Measurements from ENCODE around the gene ANK3. TPM values are rescaled to one million over a fixed set of nuclear protein-coding genes. Genes with fewer than 3 reads are reported as not detected.

The ANK3 gene
- total RNA-seq, 1 donor from 2014 or later, result 3.8 TPM

DNA sequence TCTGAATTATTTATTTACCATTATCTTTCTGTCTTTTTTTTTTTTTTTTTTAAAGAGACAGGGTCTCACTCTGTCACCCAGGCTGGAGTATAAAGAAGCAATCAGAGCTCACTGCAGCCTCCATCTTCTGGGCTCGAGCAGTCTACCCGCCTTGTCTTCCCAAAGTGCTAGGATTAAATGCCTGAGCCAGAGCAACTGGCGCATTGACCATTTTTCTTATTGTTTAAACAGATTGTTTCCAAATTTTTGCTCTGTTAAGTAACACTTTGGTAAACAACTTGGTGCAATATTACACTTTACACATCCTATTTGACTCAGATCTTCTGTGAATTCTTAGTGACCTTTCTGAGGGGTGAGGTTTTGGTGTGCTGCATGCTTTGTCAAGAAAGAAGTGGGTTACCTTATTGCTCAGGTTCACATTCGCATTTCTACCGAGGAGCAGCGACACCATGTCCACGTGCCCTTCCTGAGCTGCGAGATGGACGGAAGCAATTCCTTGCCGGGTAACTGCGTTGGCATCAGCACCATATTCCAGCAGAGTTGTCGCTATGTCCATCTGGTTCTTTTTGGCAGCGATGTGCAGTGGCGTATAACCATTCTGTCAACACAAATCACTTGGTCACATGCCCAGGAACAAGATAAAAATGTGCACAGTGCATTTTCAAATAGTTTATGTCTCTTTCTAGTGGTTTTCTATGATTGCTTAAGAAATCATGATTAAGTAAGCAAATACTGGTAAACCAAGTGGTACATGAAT is 203.2 kb downstream of the ANK3 start:
- no peak for DNase-seq (ENCODE audit: low spot score)

DNA sequence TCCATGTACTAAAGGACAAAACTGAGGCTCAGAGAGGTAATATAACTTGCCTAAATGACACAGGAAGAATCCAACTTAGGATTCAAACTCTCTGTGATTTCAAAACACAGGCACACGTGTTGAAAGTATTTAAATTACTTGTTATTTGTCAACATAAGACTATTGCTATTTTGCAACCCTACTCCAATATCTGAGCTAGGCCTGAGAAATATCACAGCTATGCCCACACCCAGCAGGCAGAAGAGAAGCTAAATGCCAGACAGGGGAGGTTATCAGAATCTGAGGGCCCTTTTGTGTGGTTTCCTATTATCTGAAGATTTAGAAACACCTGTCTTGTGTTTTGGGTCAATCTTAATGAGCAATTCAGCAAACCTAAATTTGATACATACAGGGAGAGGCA is 204.3 kb downstream of the ANK3 start:
- DNase-seq (ENCODE audit: low spot score), result no peak

DNA sequence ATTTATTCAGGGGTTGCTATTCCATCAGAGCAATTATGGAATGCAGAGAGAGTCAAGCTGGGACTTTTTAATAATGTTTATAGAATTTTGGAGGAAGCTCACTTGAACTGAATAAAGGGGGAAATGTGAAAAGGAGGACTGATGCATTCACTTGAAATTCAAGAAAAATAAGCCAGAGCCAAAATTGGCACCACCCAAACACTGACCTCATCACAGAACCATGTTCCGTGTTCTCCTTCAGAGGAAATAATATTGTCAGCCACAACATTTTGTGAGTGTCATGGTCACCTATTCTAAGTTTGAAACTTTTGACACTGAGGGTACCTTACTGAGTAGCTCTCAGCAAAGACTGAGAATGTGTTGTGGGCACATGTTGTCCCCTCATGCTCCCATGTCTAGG is 207.0 kb downstream of the ANK3 start:
- DNase-seq (ENCODE audit: low spot score), result no peak

DNA sequence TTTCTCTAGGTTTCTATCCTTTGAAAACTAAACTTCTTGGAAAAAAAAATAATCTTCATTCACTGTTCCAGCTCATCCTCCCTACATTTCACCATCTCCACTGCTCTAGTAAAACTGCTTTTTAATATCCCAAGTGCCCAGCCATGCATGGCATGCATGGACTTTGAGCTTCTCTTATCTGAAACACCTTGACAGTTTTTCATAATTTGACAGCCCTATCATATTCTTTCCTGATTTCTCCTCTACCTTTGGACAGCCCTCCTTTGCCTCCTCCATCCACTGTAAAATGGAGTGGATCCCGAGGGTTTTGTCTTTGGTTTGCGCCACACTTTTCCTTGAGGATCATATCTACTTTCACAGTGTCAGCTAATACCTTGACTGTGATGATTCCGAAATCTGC is 212.8 kb downstream of the ANK3 start:
- no peak for DNase-seq (ENCODE audit: low spot score)

DNA sequence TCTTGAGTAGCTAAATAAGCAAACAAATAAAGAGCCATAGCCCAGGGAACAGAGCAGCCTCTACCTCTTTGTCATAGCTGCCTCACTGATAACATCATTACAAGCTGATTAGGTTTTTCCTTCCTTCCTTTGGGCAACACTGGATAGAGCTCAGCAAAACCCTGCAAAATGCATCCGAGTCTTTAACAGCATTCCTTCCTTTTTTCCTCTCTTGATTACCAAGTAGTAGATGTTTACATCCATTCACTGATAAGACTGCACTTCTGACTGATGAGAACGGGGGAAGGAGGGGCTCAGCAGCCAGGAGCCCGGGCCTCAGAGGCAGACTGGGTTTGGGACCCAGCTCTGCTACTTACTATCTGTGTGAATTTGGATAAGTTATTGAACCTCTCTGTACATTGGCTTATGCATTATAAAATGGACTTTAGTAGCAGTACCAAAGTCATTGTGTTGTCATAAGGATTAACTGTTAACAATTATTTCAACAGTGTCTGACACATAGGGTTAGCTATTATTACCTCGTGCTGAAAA is 214.2 kb downstream of the ANK3 start:
- DNase-seq (ENCODE audit: low spot score), result no peak

DNA sequence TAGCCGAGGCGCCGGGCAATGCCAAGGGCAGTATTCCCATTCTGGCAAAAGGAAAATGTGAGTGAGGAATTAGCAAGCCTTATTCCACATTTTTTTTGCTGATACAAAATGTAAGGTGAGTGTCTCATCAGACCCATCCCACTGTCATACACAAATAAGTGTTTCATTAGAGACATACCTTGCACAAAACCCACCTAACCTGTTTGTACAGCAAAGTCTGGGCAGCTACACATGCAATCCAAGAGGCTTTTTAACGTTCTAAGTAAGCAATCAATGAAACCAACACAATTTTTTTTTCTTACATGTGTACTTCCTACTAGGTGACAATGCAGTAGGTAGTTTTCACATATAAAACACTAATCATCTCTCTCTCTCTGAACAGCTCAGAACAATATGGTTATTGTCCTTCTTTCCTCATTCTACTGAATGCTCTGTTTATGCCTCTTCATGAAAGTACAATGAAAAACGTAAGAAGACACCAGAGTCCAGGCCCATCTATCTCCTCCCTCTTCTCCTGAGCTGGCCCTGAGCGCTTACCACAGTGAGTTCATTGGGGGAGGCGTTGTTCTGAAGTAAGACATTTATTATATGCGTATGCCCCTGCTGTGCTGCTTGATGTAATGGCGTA is 217.2 kb downstream of the ANK3 start:
- no peak for DNase-seq (ENCODE audit: low spot score)

DNA sequence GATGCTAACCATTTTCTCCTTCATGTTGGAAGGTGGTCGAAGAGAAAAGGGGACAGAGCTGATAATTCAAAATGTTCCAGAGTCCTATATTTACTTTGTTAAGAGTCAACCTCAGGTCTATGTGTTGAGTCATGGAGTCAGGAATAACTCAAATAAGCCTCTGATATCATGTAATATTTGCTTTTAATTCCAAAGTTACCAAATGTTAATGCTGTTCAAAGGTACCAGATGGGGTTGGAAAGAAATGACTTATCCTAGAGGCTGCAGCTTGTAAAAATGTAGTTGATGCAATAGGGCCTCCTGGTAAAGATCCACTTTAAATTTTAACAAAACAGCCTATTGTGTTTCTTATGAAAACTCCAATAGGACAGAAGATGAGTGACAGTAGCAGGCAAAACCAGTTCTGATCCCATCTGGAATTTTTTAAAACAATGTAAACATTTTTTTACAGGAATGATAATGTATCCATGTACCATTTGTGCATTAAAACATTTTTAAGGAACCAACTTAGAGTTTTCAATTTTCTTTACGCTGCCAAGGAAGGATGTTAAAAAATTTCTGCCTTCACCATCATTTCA is 218.2 kb downstream of the ANK3 start:
- no peak for DNase-seq (ENCODE audit: low spot score)

DNA sequence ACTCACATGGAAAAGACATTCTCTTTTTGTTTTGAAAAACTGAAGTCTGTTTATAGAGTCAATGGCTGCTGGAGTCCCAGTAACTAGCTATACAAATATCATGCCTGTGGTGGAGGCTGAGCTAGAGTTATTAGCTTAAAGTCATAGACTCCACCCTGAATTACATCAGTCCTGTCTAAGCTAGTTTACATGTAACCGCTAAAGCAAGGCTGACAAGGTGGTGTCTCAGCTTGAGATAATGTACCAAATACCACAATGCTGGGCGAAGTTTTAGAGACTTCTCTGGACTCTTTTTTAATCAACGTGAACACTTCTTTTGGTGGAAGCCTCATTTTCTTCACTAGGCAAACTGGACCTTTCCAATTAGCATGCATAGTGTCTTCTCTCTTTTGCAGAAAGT is 219.4 kb downstream of the ANK3 start:
- DNase-seq (ENCODE audit: low spot score), result no peak

DNA sequence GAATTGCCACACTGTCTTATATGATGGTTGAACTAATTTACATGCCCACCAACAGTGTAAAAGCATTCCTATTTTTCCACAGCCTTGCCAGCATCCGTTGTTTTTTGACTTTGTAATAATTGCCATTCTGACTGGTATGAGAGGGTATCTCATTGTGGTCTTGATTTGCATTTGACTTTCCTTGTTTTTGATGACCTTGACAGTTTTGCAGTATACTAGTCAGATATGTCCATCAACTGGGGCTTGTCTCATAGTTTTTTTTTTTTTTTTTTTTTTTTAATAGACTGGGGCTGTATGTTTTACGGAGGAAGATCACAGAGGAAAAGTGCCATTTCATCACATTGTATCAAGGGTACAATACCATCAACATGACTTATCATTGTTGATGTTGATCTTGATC is 220.6 kb downstream of the ANK3 start:
- DNase-seq (ENCODE audit: low spot score), result no peak

DNA sequence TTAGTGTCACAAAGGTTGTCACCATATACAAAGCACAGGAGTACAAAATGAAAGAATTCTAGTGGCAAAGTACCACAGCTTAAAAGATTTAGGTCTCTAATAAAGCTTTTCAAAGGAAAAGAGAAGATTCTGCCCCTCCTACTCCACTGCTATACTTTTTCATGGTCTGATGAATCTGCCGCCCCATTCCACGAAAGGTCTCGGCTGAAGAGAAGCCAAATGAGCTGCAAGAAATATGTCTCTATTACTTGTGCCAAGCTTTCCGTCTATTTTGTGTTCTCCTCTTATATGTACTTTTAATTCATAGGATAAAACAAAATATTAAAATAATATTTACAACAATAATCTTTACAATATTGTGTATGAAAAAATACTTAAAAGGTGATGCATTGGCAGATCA is 222.6 kb downstream of the ANK3 start:
- no peak for DNase-seq (ENCODE audit: low spot score)

DNA sequence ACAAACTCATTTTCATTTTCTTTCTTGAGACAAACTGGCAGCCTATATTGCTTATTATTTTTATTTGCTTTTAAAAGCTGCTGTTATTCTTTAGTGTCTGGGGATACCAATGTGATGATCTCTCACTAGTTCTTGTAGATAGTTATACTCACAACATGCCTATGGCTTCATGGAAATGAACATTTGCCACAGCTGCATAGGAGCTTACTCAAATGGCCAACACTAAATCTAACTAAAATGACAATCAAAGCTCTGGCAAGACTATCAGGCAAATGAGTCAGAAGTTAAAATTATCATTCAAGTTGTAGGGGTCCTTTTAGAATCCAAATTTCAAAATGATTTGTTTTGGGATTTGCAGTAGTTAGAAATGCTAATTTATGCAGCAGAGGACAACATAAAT is 225.9 kb downstream of the ANK3 start:
- no peak for DNase-seq (ENCODE audit: low spot score)

DNA sequence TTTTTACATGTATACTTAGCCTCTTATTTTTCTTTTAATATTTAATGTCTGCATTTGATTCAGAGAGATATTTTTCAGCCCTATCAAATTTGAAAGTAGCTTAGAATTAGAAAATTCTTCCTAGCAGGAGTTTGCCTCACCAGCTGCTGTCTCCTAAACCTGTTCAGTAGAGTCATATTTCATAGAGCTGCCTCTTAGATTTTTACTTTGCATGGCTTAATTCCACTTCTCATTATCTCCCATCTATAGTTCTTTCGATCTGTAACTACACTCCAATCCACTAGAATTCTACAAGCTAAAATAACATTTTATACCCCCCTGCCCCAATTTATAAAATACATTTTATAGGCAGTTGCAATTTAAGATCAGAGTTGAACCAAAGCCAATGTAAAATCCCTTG is 227.0 kb downstream of the ANK3 start:
- no peak for DNase-seq (ENCODE audit: low spot score)

DNA sequence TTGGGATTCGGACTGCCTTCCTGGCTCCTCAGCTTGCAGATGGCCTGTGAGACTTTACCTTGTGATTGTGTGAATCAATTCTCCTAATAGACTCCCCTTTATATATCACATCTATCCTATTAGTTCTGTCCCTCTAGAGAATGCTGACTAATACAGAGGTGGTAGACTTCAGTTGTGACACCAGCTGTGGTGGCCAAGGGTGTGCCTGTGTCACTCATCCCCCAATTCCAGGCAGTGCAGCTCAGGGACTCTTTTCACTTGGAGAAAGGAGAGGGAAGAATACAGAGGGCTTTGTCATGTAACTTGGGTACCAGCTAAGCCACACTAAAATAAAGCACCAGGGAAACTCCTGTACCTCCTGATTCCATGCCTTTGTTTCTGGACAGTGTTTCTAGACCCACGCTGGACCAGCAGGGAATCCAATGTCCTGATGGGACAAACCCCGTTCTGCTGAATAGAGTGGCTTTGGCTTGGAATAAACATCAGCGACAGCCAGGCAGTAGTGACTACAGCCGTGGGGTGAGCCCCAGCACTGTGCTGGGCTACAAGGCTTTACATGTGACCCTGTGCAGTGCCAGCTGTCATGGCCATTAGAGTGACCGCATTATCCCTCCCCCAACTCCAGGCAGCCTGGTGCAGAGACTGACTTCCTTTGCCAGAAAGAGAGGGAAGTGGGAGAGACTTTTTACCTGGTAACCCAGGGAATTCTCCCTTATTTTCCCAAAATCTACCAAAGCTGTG is 233.6 kb downstream of the ANK3 start:
- DNase-seq (ENCODE audit: low spot score), result no peak

DNA sequence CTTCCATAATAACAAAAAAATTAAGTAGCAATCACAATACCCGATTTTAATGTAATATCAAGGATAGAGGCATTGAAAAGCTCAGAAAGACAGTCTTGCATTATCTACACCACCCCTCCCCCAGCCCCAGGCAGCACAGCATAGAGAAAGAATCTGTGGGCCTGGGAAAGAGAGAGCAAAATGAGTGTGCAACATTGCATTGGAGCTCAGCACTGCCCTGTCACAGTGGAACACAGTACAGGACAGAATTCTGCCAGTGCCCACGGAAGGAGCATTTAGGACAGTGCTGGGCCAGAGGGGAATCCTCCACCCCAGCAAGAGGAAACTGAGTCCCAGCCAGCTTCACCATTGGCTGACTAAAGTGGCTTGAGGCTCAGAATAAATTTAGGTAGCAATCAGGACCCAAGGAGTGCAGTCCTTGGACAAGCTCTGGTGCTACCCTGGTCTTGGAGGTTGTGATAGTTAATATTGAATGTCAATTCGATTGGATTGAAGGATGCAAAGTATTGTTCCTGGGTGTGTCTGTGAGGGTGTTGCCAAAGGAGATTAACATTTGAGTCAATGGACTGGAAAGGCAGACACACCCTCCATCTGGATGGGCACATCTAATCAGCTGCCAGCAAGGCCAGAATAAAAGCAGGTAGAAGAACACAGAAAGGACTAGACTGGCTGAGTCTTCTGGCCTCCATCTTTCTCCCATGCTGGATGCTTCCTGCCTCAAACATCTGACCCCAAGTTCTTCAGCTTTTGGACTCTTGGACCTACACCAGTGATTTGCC is 234.4 kb downstream of the ANK3 start:
- DNase-seq (ENCODE audit: low spot score), result no peak

DNA sequence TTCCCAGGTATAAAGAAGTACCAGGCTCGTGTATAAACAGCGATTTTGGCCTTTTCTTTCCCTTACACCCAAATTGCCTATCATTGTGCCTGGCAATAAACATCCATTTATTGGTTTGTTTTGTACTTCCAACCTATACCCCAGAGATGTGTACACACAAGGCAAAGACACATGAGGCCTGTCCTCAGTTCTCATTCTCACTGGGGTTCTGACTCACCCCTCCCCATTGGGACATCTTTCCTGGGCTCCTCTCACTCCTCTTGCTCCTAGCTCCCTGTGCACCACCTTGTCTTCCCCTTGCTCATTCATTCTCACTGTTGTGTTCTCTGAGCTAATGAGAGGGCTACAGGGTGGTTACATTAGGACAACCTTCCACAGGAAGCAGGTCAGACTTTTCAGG is 240.7 kb downstream of the ANK3 start:
- DNase-seq (ENCODE audit: low spot score), result no peak

DNA sequence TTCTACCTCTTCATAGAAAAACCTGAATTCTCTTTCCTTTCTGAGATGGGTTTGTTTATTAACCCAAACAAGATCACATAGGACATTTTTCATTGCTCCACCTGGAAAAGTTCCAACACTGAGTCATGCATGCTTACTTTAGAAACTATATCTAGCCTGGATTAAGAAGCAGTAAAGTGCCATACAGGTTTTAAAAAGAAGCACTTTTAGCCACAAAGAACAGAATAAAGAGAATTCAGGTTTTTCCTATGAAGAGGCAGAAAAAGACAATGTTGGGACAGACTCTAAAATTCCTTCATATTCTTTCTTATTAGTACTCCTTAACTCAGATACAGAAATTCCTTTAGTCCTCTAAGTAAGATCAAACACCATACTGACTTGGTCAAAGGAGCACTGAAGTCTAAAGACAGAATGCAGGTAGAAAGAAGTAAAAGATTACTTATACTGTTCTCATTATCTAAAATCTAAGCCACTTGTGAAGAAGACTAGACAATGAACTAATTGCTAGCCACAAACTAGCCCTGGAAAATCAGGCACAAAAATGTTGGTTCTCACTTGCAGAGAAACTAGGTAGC is 241.3 kb downstream of the ANK3 start:
- DNase-seq (ENCODE audit: low spot score), result no peak

DNA sequence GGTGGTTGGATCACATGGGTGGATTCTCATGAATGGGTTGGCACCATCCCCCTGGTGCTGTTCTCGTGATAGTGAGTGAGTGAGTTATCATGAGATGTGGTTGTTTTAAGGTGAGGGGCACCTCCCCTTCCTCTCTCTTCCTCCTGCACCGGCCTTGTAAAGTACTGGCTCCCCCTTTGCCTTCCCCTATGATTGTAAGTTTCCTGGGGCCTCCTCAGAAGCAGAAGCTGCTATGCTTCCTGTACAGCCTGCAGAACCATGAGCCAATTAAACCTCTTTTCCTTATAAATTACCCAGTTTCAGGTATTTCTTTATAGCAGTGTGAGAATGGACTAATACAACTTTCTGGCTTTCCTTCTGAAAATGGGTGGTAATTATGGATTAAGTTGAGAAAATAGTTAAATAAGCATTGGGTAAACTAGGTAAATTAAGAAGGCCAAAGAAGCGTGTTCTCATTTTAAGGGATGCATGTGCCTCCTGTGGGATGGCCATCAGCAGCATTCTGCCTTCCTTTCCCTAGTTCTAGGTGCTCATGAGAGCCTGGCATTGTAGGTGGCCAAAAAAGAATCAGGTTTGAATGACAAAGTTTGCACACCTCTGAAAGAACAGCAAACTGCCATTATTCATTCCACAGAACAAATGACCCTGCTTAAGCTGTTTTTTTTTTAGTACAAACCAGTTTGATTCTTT is 242.0 kb downstream of the ANK3 start:
- DNase-seq (ENCODE audit: low spot score), result no peak

DNA sequence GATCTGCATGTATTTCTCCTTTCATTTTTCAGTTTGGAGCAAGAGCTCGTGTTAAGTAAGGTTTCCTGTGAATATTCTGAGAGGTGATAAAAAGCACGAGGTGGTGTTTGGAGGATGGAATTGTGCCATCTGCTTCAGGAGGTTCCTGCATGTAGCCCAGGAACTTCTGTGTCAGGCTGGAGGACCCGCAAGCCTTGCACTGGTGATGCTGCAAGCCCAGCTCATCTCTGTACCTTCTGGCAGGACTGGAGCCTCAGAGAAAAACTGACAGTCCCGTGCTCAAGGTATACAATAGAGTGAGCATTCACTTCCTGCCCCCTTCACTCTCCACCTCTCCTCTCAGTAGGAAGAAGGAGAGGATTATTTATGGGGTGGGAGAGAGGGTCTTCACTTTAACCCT is 242.7 kb downstream of the ANK3 start:
- no peak for DNase-seq (ENCODE audit: low spot score)

DNA sequence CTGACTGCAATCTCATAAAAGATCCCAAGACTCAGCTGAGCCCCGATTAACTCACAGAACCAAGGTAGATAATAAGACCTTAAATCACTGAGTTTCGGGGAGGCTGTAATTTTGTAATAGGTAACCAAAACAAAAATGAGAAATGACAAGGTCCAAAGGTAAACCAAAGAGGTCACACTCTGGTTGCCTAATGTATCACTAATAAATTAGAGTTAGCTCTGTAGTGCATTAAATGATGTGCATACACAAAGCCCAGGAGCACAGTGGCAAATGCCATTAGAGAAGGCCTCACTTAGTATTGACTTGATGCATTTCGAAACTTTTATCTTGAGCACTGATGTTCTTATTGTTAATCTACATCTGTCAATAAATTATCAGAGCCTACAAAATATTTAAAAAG is 245.6 kb downstream of the ANK3 start:
- DNase-seq (ENCODE audit: low spot score), result no peak

DNA sequence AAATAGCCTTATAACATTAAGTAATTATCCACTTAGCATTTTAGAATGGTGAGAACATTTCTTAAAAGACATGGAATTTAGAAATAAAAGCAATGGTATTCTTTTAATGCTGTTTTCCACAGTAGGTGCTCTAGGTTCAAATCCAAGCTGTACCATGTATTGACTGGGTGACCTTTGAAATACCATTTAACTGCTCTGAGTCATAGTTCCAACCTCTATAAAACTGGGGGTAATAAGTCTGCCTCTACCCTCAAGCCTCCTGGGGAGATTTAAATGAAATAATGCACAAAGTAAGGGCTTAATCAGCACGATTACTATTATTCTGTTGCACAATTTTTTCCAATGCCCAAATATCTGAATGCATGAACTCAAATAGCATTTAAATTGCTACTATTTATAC is 246.9 kb downstream of the ANK3 start:
- no peak for DNase-seq (ENCODE audit: low spot score)
